Retinal pigment epithelial cell (primary cell): ENCODE results near the gene CHRND.

Experiments used
- DNase-seq: peaks from one replicate; pipeline ENCODE4 v3.0.0-alpha.2; 2010; ENCODE audit warnings: low read depth
- H3K4me3 ChIP-seq: 2 replicates; pipeline ENCODE4 v1.5.1; 2011; ENCODE audit warnings: mild to moderate bottlenecking, low read length, control low read depth, moderate library complexity
- TF ChIP-seq, protein P1 (sequence below): conservative IDR thresholded peaks from 2 replicates; pipeline ENCODE4 v1.5.1; 2011; ENCODE audit warnings: low read depth, low read length, control low read depth, inconsistent platforms

Gene CHRND

DNA sequence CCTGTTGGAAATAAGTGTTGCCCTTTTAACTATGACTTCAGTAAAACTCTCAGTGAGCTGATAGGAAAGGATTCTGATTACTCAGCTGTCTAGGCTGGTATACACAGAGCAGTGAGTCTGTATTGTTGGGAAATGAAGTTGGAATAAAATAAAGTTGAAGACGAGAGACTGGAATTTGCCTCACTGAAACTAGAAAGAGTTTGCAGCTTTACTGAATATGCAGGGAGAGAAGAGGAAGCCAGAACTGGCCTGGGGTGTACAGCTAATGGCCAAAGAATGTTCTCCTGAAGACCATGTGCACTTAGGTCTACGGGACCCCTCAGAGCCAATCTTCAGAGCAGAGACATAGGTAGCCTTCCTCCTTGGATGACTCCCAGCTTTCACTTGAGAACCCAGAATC is 51.0 kb downstream of the CHRND start:
- no peak overlapping the region for H3K4me3 ChIP-seq
- TF ChIP-seq, protein P1, sequence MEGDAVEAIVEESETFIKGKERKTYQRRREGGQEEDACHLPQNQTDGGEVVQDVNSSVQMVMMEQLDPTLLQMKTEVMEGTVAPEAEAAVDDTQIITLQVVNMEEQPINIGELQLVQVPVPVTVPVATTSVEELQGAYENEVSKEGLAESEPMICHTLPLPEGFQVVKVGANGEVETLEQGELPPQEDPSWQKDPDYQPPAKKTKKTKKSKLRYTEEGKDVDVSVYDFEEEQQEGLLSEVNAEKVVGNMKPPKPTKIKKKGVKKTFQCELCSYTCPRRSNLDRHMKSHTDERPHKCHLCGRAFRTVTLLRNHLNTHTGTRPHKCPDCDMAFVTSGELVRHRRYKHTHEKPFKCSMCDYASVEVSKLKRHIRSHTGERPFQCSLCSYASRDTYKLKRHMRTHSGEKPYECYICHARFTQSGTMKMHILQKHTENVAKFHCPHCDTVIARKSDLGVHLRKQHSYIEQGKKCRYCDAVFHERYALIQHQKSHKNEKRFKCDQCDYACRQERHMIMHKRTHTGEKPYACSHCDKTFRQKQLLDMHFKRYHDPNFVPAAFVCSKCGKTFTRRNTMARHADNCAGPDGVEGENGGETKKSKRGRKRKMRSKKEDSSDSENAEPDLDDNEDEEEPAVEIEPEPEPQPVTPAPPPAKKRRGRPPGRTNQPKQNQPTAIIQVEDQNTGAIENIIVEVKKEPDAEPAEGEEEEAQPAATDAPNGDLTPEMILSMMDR = no peak
- no peak for DNase-seq

DNA sequence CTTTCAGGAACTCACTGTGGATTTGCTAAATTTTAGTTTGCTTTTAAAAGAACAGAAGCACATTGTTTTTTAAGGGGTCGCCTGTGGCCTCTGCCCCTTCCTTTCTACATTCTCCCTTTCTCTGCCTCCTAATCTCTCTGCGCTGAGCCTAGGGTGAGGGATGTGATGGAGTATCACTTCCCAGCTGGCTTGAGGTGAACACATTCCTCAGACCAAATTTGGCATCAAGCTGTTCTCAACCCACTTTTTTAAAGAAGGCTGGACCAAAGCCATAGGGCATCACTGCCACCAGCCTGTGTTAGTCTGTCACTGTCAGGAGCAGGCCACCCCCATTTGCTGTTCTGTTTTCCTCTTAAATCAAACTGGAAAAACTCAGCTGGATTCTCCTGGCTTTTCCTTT is 51.9 kb downstream of the CHRND start:
- H3K4me3 ChIP-seq = no peak overlapping the region
- no peak for DNase-seq
- TF ChIP-seq, protein P1 = no peak

DNA sequence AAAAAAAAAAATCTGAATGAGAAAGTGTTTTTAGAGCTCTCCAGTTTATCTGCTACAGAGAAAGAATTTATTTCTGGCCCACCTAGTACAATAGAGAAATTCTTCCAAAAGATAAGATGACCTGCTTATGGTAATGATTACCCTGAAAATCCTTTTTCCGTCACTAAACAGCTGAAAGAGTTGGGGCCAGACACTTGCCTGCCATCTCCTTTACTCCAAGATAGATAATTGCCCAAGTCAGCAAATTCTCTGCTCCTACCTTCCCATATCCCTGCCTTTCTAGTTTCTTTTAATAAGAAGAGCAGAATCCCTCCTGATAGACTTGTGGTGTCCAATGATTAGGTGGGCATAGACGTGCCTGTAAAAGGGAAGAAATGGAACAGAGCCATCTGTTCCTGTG is 52.7 kb downstream of the CHRND start:
- TF ChIP-seq, protein P1 = no peak

DNA sequence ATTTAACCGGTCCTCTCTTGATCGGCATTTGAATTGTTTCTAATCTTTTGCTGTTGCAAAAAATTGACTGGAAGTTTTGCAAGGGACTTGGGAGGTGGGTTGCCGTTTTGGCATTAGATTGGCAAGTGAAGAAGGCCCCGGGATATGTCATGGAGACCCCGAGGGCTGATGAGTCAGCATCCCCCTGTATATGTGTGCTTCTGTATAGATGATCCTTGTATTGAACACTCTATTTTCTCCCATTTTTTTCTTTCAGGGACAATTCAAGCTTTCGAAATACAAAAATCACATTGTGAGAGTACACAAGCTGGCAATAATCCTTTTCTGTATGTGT is 54.7 kb downstream of the CHRND start:
- no peak overlapping the region for H3K4me3 ChIP-seq
- no peak for DNase-seq
- TF ChIP-seq, protein P1 = no peak

More for the DNA sequence above, 52.7 kb downstream of the CHRND start:
- H3K4me3 ChIP-seq = no peak overlapping the region
- DNase-seq = no peak

DNA sequence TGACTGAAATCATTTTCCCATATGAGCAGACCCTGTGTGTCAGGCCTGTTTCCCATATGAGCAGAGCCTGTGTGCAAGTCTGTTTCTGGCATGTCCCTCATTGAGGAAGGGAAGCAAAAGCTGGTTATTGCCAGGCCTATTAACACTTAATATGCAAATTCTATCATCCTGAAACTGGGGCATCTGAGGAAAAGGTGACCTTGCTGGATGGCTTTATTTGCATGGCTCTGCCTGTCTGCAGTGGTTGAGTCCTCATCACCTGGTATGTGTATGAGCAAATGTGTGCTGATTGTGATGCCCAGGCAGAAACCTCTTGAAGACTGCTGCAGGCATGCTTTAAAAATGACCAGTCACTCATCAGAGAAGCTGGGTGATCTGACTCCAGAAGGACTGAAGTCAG is 55.8 kb downstream of the CHRND start:
- TF ChIP-seq, protein P1 = no peak

DNA sequence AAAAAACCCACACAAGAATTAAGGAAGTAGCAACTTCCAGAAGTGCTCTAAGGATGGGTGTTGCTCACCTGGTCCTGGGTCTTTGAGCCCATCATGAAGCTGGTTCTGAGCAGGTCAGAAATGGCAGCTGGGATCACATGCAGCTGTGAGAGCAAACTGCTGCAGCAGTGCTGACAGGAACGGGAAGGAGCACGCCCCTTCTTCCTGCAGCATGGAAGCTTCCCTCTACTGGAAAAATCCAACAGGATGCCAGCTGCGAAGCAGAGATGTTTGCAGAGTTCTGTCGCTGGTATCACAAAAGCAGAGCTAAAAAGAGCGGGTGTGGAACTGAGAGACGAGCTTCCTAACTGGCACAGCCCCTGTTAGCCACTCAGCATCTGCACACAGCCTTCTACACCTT is 58.3 kb downstream of the CHRND start:
- TF ChIP-seq, protein P1 = no peak
- H3K4me3 ChIP-seq = no peak overlapping the region
- no peak for DNase-seq

More for the DNA sequence above, 55.8 kb downstream of the CHRND start:
- no peak overlapping the region for H3K4me3 ChIP-seq
- no peak for DNase-seq
